HepG2 (cell line): ENCODE data around the gene DICER1. TPM values are rescaled to one million over a fixed set of nuclear protein-coding genes. Genes with fewer than 3 reads are reported as not detected.

Source experiments
- ARID4A ChIP-seq: sonication (generic); formaldehyde crosslinking; IDR thresholded peaks from 2 replicates; pipeline ENCODE4 v1.5.0; 2020; ENCODE audit warnings: mild to moderate bottlenecking, missing genetic modification reagents, borderline replicate concordance
- ARNTL ChIP-seq: sonication (generic); formaldehyde crosslinking; IDR thresholded peaks from 2 replicates; pipeline ENCODE4 v1.4.0; 2020; ENCODE audit warnings: mild to moderate bottlenecking, missing genetic modification reagents
- ATF5 ChIP-seq: sonication (generic); formaldehyde crosslinking; IDR thresholded peaks from 2 replicates; pipeline ENCODE4 v1.4.0; 2020; ENCODE audit warnings: mild to moderate bottlenecking, low read depth, missing genetic modification reagents
- HNRNPLL ChIP-seq: fragments of 200-400 bp; formaldehyde crosslinking; IDR thresholded peaks from 2 replicates; pipeline ENCODE4 v1.6.1; 2017; ENCODE audit warnings: mild to moderate bottlenecking, low read depth, low read length; ENCODE audit not compliant: poor library complexity, severe bottlenecking
- NFE2L2 ChIP-seq: fragments of 150-350 bp; IDR thresholded peaks from 2 replicates; pipeline ENCODE4 v1.6.1; 2014; ENCODE audit warnings: low read length
- RXRA ChIP-seq: sonication (generic); formaldehyde crosslinking; IDR thresholded peaks from 2 replicates; pipeline ENCODE4 v1.5.1; 2020; ENCODE audit warnings: missing genetic modification reagents
- SIN3B ChIP-seq: fragments of 150-350 bp; IDR thresholded peaks from 2 replicates; pipeline ENCODE4 v1.6.1; 2014; ENCODE audit warnings: low read length
- YEATS4 ChIP-seq: sonication (generic); formaldehyde crosslinking; IDR thresholded peaks from 2 replicates; pipeline ENCODE4 v1.4.0; 2020; ENCODE audit warnings: missing genetic modification reagents, borderline replicate concordance
- ZBTB10 ChIP-seq: sonication (generic); formaldehyde crosslinking; IDR thresholded peaks from 2 replicates; pipeline ENCODE4 v1.4.0; 2020; ENCODE audit warnings: missing genetic modification reagents, borderline replicate concordance
- ZIK1 ChIP-seq: sonication (generic); formaldehyde crosslinking; IDR thresholded peaks from 2 replicates; pipeline ENCODE4 v1.5.0; 2020; ENCODE audit warnings: mild to moderate bottlenecking, low read depth, missing genetic modification reagents, borderline replicate concordance
- ZNF430 ChIP-seq: sonication (generic); formaldehyde crosslinking; IDR thresholded peaks from 2 replicates; pipeline ENCODE4 v1.9.0; 2021; ENCODE audit warnings: mild to moderate bottlenecking, missing genetic modification reagents
- ZNF512 ChIP-seq: sonication (generic); formaldehyde crosslinking; IDR thresholded peaks from 2 replicates; pipeline ENCODE4 v1.4.0; 2020; ENCODE audit warnings: mild to moderate bottlenecking, missing genetic modification reagents
- ZNF556 ChIP-seq: sonication (generic); formaldehyde crosslinking; IDR thresholded peaks from 2 replicates; pipeline ENCODE4 v1.4.0; 2020; ENCODE audit warnings: mild to moderate bottlenecking, missing genetic modification reagents, borderline replicate concordance
- polyA plus RNA-seq, 8 experiments: library from polyadenylated mRNA; depleted of rRNA in 3 of 8; stranded (reverse) in 7 of 8; unstranded in 1 of 8; fragments of >200 nt; fragmentation: Illumina TruSeq in 4 of 8; extraction: Trizol in 4 of 8; gene quantifications; 2 replicates each; pipeline versions ENCODE4 v1.2.1 to v1.2.3, GENCODE V29; 2011 to 2016; ENCODE audit warnings: low read depth in 4 of 8, missing spikeins in 1 of 8, mixed read lengths in 1 of 8; ENCODE audit not compliant: insufficient read depth in 1 of 8
- total RNA-seq, 5 experiments: library from RNA; depleted of rRNA; stranded (reverse); fragments of >200 nt; fragmentation: Illumina TruSeq; extraction: Trizol; gene quantifications; 2 replicates each; pipeline ENCODE4 v1.2.3, GENCODE V29; 2016; ENCODE audit warnings: low read depth in 1 of 5
- TF ChIP-seq, protein P1 (sequence below): sonication (generic); formaldehyde crosslinking; IDR thresholded peaks from 2 replicates; pipeline ENCODE4 v1.8.0; 2022; ENCODE audit warnings: low read depth, missing genetic modification reagents
- TF ChIP-seq, protein P2 (sequence below): sonication (generic); formaldehyde crosslinking; IDR thresholded peaks from 2 replicates; pipeline ENCODE4 v1.4.0; 2020; ENCODE audit warnings: mild to moderate bottlenecking, missing genetic modification reagents

Gene DICER1
- total and polyA plus RNA-seq, 2 of the 13 experiments (the other 11 are each of a cell fraction or from before 2014, with no cell fraction given), result 31.8 to 61.9 TPM

DNA sequence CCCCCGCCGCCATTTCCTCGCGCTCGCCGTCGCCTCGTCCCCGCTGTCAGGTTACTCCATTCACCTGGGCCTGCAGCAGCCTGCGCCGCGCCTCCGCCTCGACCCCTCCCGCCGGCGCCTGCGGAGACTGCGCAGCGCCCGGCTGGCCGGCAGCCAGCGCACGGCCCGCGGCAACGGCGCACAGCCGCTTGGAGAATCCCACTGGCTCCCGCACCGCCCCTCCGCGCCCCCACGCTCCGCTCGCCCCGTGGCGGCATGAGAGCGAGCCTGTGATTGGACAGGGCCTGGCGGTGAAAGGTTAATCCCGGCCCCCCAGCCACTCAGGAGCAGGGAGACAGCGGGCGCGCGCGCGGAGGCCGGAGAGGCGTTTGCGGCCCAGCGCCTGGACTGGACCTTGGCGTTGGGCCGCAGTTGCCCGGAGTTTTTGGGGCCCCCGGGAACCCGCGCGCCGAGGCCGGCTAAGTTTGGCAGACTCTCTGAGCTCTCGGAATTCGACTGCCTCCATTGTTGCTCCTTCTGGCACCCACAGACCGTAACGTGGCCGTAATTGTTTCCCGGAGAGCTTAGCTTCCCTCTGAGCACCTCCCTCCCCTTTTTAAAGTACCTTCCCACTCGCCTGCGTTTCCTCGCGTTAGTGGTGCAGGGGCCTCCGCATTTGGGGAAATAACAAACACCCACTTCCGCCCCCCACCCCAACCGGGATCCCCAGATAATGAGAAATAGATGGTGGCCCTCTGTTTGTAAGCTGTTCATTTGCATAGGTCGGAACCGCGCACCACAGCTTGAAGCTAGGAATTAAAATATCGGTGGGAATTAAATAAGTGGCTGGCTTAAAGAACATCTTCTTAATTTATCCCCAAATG lies at the start of gene DICER1 (continued):
- peak; percentile 38; the same call in 1 of the 2 replicates for TF ChIP-seq ARID4A (CRISPR knock-in tag)
- no peak for TF ChIP-seq SIN3B
- TF ChIP-seq ARNTL (CRISPR knock-in tag), result no peak
- TF ChIP-seq ZNF556 (CRISPR knock-in tag), result peak; percentile 36; the same call in 1 of the 2 replicates
- TF ChIP-seq NFE2L2, result no peak
- TF ChIP-seq ZIK1 (CRISPR knock-in tag), result peak; percentile 79
- TF ChIP-seq ZNF430 (CRISPR knock-in tag), result peak; percentile 59
- TF ChIP-seq, protein P1, sequence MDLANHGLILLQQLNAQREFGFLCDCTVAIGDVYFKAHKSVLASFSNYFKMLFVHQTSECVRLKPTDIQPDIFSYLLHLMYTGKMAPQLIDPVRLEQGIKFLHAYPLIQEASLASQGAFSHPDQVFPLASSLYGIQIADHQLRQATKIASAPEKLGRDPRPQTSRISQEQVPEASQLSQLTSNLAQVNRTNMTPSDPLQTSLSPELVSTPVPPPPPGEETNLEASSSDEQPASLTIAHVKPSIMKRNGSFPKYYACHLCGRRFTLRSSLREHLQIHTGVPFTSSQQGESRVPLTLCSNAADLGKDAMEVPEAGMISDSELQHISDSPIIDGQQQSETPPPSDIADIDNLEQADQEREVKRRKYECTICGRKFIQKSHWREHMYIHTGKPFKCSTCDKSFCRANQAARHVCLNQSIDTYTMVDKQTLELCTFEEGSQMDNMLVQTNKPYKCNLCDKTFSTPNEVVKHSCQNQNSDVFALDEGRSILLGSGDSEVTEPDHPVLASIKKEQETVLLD (CRISPR knock-in tag), result peak; percentile 61; the same call in 1 of the 2 replicates
- TF ChIP-seq YEATS4 (CRISPR knock-in tag), result peak; percentile 91
- TF ChIP-seq ZNF512, result no peak
- peak; percentile 87 for TF ChIP-seq RXRA (CRISPR knock-in tag)
- no peak for TF ChIP-seq ATF5 (CRISPR knock-in tag)
- TF ChIP-seq, protein P2, sequence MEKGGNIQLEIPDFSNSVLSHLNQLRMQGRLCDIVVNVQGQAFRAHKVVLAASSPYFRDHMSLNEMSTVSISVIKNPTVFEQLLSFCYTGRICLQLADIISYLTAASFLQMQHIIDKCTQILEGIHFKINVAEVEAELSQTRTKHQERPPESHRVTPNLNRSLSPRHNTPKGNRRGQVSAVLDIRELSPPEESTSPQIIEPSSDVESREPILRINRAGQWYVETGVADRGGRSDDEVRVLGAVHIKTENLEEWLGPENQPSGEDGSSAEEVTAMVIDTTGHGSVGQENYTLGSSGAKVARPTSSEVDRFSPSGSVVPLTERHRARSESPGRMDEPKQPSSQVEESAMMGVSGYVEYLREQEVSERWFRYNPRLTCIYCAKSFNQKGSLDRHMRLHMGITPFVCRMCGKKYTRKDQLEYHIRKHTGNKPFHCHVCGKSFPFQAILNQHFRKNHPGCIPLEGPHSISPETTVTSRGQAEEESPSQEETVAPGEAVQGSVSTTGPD (CRISPR knock-in tag), result peak; percentile 24; the same call in 1 of the 2 replicates
- TF ChIP-seq HNRNPLL, result peak; percentile 100
- peak; percentile 52; the same call in 1 of the 2 replicates for TF ChIP-seq ZBTB10 (CRISPR knock-in tag)
